ENCODE data around the gene SLC23A3. TPM values are rescaled to one million over a fixed set of nuclear protein-coding genes. Genes with fewer than 3 reads are reported as not detected.
A peak's percentile ranks its signal among the peaks of the same experiment; 100 is the strongest.

The SLC23A3 gene
- total and polyA plus RNA-seq, 9 of the 15 experiments (the other 6 are each of a cell fraction or from before 2014, with no cell fraction given) = 0.06 to 0.64 (median 0.16) TPM

- no peak overlapping the region for H3K27ac ChIP-seq (ENCODE audit: extremely low read depth, low read depth, low read length)
- peak overlapping the region in 1 of 2 experiments; percentile 71; a peak in 2 of 4 replicates for H3K9ac ChIP-seq (ENCODE audit: insufficient read depth in 1 of 2, low read depth in 2 of 2, low read length in 2 of 2)
- intact Hi-C loops (cut with micrococcal nuclease) (no loop called here), in situ Hi-C loops (cut with MboI) (loop anchor here (5.0 kb wide), 2 partner anchors 34 to 119 kb away; partner anchors contain the start of gene ZFAND2B)
- ChIA-PET POLR2A (no interaction called here), CTCF (ENCODE audit: low intra/inter-chr PET ratio) (no interaction called here)
- WGBS (ENCODE audit: insufficient coverage, low coverage, missing lambda C conversion rate) = 100% methylated on average over 2 of the region's 6 CpGs
- peaks cover 8 to 16% of the 10 kb centered on the region in 2 experiments; a peak in 4 of 5 replicates for H3K4me1 ChIP-seq (replicated peaks in 1 of 2; ENCODE audit: control insufficient read depth in 2 of 2, insufficient read depth in 2 of 2, low read length in 2 of 2)
- H3K4me2 ChIP-seq (ENCODE audit: insufficient read depth, low read length) = no peak overlapping the region
- FAIRE-seq (no peak), DNase-seq (ENCODE audit: extremely low read depth in 1 of 4, low spot score in 3 of 4) (no peak), ATAC-seq (no peak)
- H3K4me3 ChIP-seq = no peak overlapping the region
- no TSS peak for BruUV-seq (replicated peaks)
- H3K27me3 ChIP-seq (ENCODE audit: control insufficient read depth in 2 of 2, insufficient read depth in 2 of 2, low read length in 2 of 2) = no peaks in the 10 kb centered on the region
- TF ChIP-seq NR2F6 (CRISPR knock-in tag; IDR thresholded peaks at IDR 0.05) (no peak), REST (IDR thresholded peaks at IDR 0.05; ENCODE audit: borderline replicate concordance) (no peak), REST (CRISPR knock-in tag; IDR thresholded peaks at IDR 0.05; ENCODE audit: low read depth) (no peak), CTCFL (IDR thresholded peaks at IDR 0.05; ENCODE audit: borderline replicate concordance, insufficient read depth, low read depth, low read length, poor library complexity, severe bottlenecking) (no peak), MITF (IDR thresholded peaks at IDR 0.05) (no peak), ZSCAN29 (IDR thresholded peaks at IDR 0.05) (no peak)
- H3K79me2 ChIP-seq (ENCODE audit: control insufficient read depth, insufficient read depth, low read length) = peaks cover 20% of the 10 kb centered on the region
- H3K9me1 ChIP-seq (ENCODE audit: control insufficient read depth, insufficient read depth, low read length) = no peaks in the 10 kb centered on the region
- H3K9me3 ChIP-seq (replicated peaks; ENCODE audit: control insufficient read depth, insufficient read depth, low read depth, low read length) = no peaks in the 10 kb centered on the region
- H2AFZ ChIP-seq (ENCODE audit: low read depth, low read length) = no peak overlapping the region
- H4K20me1 ChIP-seq (replicated peaks; ENCODE audit: control insufficient read depth, insufficient read depth, low read length) = no peaks in the 10 kb centered on the region
- peaks cover 29% of the 10 kb centered on the region; the same call in 2 of the 3 replicates for H3K36me3 ChIP-seq (ENCODE audit: control insufficient read depth, insufficient read depth, low read length)
Measured at GRCh38 chr2:219173176-219173575, 3.3 kb upstream of the SLC23A3 start.
